Ascending aorta (tissue), 2 donors: ENCODE results near the gene TRAPPC2. TPM values are rescaled to one million over a fixed set of nuclear protein-coding genes. Genes with fewer than 3 reads are reported as not detected.

Experiments
- DNase-seq, 2 donors: peaks; one replicate each; pipeline ENCODE4 v3.0.0-alpha.2; 2019; ENCODE audit warnings: low spot score in 2 of 2
- H3K27ac ChIP-seq, 2 donors: fragments of 200-600 bp; sonication (generic); one replicate each; pipeline ENCODE4 v1.5.1; 2016 to 2017; ENCODE audit warnings: mild to moderate bottlenecking in 1 of 2
- H3K27me3 ChIP-seq: fragments of 200-600 bp; sonication (generic); one replicate; pipeline ENCODE4 v1.5.1; 2017
- H3K36me3 ChIP-seq, 2 donors: fragments of 200-600 bp; sonication (generic); one replicate each; pipeline ENCODE4 v1.5.1; 2016
- H3K4me1 ChIP-seq, 2 donors: fragments of 200-600 bp; sonication (generic); one replicate each; pipeline ENCODE4 v1.5.1; 2016 to 2017; ENCODE audit warnings: mild to moderate bottlenecking in 1 of 2
- H3K4me3 ChIP-seq, 2 donors: fragments of 200-600 bp; sonication (generic); one replicate each; pipeline ENCODE4 v1.5.1; 2016 to 2017; ENCODE audit warnings: mild to moderate bottlenecking in 1 of 2
- H3K9me3 ChIP-seq, 2 donors: fragments of 200-600 bp; sonication (generic); one replicate each; pipeline ENCODE4 v1.5.1; 2016
- intact Hi-C: fragments of 100-400 bp; cut with DNase I; formaldehyde crosslinking; loops from one replicate; pipeline ENCODE4 v1.15.1; 2023
- total RNA-seq: library from RNA; depleted of rRNA; stranded (reverse); fragments of >200 nt; gene quantifications from one replicate; pipeline ENCODE4 v1.1.0, GENCODE V29; 2016
- TF ChIP-seq, protein P1 (sequence below), 3 experiments: fragments of 200-600 bp in 2 of 3; fragments of 450-650 bp in 1 of 3; sonication (generic) in 2 of 3; IDR thresholded peaks; one replicate each; pipeline ENCODE4 v1.5.1; 2016 to 2019; ENCODE audit warnings: antibody characterized with exemption in 3 of 3, mild to moderate bottlenecking in 1 of 3, moderate library complexity in 1 of 3

Gene TRAPPC2
- total RNA-seq, 1 donor from 2014 or later = 8.0 TPM

GRCh38 chrX:13703135-13703534 is 31.3 kb downstream of the TRAPPC2 start:
- intact Hi-C loops = no loop called here

GRCh38 chrX:13702111-13702789 is 32.2 kb downstream of the TRAPPC2 start:
- intact Hi-C loops = no loop called here
- TF ChIP-seq, protein P1, sequence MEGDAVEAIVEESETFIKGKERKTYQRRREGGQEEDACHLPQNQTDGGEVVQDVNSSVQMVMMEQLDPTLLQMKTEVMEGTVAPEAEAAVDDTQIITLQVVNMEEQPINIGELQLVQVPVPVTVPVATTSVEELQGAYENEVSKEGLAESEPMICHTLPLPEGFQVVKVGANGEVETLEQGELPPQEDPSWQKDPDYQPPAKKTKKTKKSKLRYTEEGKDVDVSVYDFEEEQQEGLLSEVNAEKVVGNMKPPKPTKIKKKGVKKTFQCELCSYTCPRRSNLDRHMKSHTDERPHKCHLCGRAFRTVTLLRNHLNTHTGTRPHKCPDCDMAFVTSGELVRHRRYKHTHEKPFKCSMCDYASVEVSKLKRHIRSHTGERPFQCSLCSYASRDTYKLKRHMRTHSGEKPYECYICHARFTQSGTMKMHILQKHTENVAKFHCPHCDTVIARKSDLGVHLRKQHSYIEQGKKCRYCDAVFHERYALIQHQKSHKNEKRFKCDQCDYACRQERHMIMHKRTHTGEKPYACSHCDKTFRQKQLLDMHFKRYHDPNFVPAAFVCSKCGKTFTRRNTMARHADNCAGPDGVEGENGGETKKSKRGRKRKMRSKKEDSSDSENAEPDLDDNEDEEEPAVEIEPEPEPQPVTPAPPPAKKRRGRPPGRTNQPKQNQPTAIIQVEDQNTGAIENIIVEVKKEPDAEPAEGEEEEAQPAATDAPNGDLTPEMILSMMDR (IDR thresholded peaks at IDR 0.05) = no peak
- H3K36me3 ChIP-seq = peaks cover 0 to 4% of the 10 kb centered on the region in 2 donors
- no peaks in the 10 kb centered on the region for H3K9me3 ChIP-seq
- H3K4me3 ChIP-seq = no peak overlapping the region
- DNase-seq = no peak
- peaks cover 0 to 12% of the 10 kb centered on the region in 2 donors for H3K4me1 ChIP-seq
- H3K27me3 ChIP-seq = no peaks in the 10 kb centered on the region
- no peak overlapping the region for H3K27ac ChIP-seq

More at GRCh38 chrX:13703135-13703534, 31.3 kb downstream of the TRAPPC2 start:
- H3K4me1 ChIP-seq = peaks cover 0 to 12% of the 10 kb centered on the region in 2 donors
- H3K4me3 ChIP-seq = no peak overlapping the region
- TF ChIP-seq, protein P1 (IDR thresholded peaks at IDR 0.05) = no peak
- H3K9me3 ChIP-seq = no peaks in the 10 kb centered on the region
- DNase-seq = no peak
- H3K36me3 ChIP-seq = peaks cover 0 to 11% of the 10 kb centered on the region in 2 donors
- H3K27ac ChIP-seq = no peak overlapping the region
- no peaks in the 10 kb centered on the region for H3K27me3 ChIP-seq

DNA sequence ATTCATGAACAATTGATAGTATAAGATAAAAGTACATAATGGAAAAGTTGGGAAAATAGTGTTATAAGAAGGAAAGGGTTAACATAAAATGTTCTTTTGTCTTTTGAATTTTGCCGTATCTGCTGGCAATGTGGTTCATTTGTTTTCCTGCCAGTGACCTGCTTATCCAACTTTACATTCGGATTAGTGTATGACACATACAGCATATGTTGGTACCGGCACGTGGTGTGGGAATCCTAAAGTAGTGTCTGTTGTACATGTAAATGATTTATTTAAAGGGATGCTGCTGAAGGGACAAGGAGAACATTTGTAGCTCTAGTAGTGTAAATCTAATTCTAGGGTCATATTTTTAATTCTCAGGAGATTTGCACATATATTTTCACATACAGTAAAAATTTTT is 34.0 kb downstream of the TRAPPC2 start:
- TF ChIP-seq, protein P1 (IDR thresholded peaks at IDR 0.05) = no peak
- intact Hi-C loops = no loop called here
- Histone ChIP-seq H3K4me1 (peaks cover 0 to 12% of the 10 kb centered on the region in 2 donors), H3K27ac (peak overlapping the region in 1 of 2 donors; percentile 0), H3K27me3 (no peaks in the 10 kb centered on the region), H3K36me3 (no peaks in the 10 kb centered on the region), H3K4me3 (no peak overlapping the region), H3K9me3 (no peaks in the 10 kb centered on the region)
- DNase-seq = no peak

- no peaks in the 10 kb centered on the region for H3K36me3 ChIP-seq
- TF ChIP-seq, protein P1 (IDR thresholded peaks at IDR 0.05) = no peak
- H3K4me1 ChIP-seq = peaks cover 0 to 17% of the 10 kb centered on the region in 2 donors
- H3K4me3 ChIP-seq = no peak overlapping the region
- DNase-seq = no peak
- intact Hi-C loops = no loop called here
- H3K27ac ChIP-seq = peak overlapping the region; percentile 30 to 31
- no peaks in the 10 kb centered on the region for H3K9me3 ChIP-seq
- H3K27me3 ChIP-seq = no peaks in the 10 kb centered on the region
These were observed 35.1 kb downstream of the TRAPPC2 start for GRCh38 chrX:13699183-13699826.

DNA sequence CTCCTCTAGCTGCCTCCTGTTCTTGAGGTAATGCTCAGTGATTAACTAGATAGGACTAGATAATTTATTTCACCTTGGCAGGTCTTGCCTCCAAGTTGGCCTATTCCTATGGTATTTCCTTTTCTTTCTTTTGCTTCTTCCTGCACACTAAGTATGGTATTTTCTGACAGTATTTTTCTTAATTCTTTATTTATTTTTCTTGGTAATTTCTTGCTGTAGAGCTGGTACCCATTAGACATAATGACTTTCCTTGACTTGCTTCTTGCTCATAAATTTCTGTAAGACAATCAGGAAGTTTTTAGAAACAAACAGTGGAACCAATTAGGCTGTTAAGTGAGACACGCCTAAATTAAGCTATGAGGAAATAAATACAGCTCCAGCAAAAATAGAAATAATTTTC is 36.0 kb downstream of the TRAPPC2 start:
- no peak overlapping the region for H3K4me3 ChIP-seq
- TF ChIP-seq, protein P1 (IDR thresholded peaks at IDR 0.05) = no peak
- H3K4me1 ChIP-seq = peaks cover 0 to 18% of the 10 kb centered on the region in 2 donors
- H3K9me3 ChIP-seq = no peaks in the 10 kb centered on the region
- no peak overlapping the region for H3K27ac ChIP-seq
- H3K36me3 ChIP-seq = no peaks in the 10 kb centered on the region
- no peaks in the 10 kb centered on the region for H3K27me3 ChIP-seq
- intact Hi-C loops = no loop called here
- no peak for DNase-seq
